GM19463 (cell line): ENCODE measurements around the gene FARS2.

Experiments used
- ATAC-seq: cut with Tn5 transposase; IDR thresholded peaks from one replicate; pipeline ENCODE4 v1.9.1; 2021; ENCODE audit warnings: mild to moderate bottlenecking, moderate library complexity; ENCODE audit not compliant: unreplicated experiment

The FARS2 gene

DNA sequence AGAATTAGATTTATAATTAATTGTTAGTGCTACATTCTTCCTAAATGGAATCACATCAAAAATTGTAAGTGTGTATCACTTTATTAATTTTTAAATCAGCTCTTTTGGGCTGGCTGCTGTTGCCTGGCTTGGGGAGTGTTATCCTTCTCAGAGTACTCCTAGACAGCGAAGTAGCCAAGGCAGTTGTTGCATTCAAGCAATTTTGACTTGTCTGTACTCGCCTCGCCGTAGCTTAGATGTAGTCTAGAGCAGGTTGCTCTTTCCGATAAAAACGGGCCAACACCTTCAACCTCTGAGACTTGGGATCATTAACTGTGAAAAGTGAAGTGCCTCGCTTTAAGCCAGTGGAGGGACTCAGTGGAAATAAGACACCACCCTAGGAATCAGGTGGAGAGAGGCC lies 151.3 kb downstream of the FARS2 start:
- ATAC-seq, result no peak

- no peak for ATAC-seq
Measured at GRCh38 chr6:5416250-5416649, 154.9 kb downstream of the FARS2 start.

DNA sequence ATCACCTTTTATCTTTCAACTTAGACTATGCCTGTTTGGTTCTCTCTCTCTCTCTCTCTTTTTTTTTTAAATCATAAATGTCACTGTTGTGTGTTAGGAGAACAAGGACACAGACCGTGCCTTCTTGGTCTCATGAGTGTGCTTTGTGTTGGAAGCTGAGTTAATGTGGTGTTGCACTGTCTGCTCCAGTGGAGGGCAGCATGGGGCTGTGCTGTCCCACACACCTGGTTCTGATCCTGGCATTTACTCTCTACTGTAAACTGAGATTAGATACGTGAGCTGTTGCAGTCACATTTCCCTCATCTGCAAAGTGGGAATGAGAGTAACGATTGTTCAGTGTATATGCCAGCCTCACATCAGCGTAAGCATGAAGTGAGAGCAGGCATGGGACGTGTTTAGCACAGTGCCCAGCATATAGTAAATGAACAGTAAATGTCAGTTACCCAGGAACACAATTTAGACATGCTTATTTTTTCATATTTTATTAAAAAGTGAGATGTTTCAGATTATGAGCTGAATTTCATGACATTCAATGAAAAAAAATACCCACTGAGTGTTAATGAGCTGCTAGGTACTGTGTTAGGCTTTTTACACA lies 161.1 kb downstream of the FARS2 start:
- no peak for ATAC-seq

GRCh38 chr6:5423251-5423650 lies 161.9 kb downstream of the FARS2 start:
- no peak for ATAC-seq

DNA sequence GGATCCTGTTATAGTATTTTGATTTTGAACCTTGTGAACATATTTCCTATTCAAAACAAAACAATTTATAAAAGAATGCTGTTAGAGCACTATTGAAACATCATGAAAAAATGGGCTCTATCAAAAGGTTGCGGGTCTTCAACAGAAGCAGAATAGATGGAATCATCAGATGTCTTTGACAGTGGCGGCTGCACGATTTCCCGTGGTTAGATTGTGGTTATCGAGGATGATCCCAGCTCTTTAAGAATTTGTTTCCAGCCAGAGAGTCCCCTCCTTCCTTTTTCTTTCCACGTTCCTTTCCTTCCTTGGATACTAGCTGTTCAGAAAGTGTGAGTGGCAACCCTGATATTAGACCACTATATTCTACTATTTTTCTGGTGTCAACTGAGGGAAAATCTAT lies 163.4 kb downstream of the FARS2 start:
- no peak for ATAC-seq

- no peak for ATAC-seq
Measured at GRCh38 chr6:5425267-5425666, 164.0 kb downstream of the FARS2 start.

DNA sequence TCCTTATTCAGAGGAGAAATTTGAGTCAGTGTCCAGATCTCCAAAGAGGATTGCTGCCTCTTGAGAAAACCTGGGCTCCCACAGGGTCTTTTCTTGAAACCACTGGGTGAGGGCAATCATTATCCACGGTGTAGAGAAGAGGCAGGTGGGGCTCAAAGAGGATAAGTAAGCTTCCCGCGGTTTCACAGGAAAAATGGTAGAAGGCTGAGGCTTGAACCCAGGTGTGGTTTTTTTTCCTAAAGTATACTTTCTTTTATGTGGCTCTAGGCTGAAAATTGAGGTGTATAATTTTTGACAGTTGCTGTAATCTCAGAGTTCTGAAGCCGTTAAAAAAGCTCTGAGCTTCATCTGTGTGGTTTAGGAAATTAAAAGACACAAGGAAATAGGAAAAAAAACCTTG lies 164.5 kb downstream of the FARS2 start:
- no peak for ATAC-seq

GRCh38 chr6:5427586-5427985 lies 166.3 kb downstream of the FARS2 start:
- ATAC-seq, result no peak

DNA sequence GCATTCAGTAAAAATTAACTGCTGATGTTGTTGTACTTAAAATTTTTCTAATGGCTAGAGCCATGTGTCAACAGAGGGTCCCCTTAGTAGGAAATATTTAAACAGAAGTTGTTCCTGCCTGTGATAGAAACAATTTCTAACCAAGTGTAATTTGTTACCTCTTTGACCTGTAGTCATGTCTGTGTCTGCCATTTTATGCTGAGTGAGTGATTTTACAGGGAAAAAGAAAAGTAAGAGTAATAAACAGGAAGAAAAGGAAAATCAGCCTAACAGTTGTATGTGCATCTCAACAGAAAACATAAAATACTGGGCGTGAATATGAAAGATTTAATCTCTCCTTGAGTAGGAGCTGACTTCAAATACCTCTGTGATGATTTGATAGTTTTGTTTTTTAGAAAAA lies 172.0 kb downstream of the FARS2 start:
- no peak for ATAC-seq

GRCh38 chr6:5435449-5435848 lies 174.1 kb downstream of the FARS2 start:
- ATAC-seq, result no peak

DNA sequence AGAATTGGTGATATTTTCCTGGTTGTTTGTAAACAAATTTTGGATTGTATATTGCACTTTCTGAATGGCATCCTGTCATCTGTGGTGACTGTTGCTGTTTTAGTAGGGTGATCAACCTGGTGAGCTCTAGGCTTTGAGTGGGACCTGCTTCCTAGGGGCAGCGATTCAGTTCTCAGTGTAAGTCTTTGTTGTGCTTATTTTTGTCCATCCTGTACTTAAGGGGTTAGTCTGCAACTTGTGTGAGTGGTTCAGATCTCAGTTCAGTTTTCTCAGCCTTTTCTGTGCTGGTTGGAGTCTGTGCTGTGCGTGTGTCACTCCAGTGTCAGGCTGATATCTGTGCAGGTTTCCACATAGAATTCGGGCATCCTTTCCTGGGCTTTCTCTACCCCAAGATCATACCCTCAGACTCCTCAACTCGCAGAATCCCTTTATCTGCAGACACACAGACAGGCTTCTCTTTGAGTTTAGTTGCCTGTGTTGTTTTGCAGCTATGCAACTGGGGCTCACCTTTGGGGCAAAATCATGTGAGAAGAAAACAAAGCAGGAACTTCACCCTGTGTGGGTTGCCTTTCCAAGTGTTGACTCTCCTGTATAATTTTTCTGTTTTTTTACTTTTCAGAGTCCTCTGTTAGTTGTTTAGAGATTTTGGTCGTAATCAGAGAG lies 177.7 kb downstream of the FARS2 start:
- no peak for ATAC-seq

DNA sequence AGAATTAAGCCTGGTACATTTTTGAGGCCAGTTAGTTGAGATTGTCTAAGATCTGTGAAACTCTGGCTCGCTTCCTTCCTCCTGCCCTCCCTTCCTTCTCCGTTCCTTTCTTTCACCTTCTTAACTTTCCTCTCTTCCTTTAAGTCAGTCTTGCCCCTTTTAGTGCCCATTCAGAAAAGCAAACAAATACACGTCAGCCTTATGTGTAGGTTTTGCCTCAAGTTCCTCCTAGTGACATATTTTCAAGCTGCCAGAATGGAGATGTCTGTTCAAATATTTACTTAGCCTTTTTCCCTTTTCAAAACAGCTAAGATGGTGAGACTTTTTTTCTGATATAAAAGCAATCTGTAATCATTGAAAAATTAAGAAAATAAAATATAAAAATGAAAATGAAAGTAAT lies 178.4 kb downstream of the FARS2 start:
- ATAC-seq, result no peak

DNA sequence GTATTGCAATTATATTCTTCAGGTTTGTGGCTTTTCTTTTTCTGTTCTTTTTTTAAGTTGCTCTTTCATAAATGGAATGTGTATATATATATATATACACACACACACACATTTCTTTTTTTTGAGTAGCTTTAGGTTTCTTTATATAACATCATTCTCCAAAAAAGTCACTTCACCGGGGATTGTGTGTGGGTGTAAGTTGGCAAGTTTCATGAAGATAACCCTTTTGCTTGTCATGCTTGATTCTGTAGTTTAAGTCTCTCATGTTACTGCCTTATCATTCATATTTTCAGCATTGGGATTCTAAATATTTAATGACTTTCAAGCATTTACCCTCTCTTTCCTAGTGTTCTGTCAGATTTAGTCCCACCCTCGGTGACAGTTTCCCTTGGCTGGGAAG lies 181.0 kb downstream of the FARS2 start:
- no peak for ATAC-seq

GRCh38 chr6:5442916-5443315 lies 181.6 kb downstream of the FARS2 start:
- no peak for ATAC-seq

- no peak for ATAC-seq
Measured at GRCh38 chr6:5443491-5443890, 182.2 kb downstream of the FARS2 start.

GRCh38 chr6:5446362-5447075 lies 185.2 kb downstream of the FARS2 start:
- no peak for ATAC-seq

- no peak for ATAC-seq
Measured at GRCh38 chr6:5447921-5448320, 186.6 kb downstream of the FARS2 start.

DNA sequence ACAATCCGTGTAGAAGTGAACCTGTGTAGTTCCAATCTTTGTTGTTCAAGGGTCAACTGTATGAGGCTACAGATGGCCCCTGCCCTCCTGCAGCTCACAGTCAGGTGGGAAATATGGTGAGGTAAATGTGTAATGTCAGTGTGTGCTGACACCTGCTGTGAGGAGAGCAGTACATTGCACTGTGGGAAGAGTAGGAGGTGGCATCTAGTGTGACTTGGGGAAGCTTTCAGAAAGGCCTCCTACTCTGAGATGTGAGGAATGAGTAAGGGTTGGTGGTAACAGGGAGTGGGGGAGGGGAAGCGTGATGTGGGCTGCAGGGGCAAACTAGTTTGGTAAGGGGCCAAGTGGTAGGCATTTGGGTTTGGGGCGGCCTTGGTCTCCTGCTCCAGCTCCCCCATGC lies 188.8 kb downstream of the FARS2 start:
- no peak for ATAC-seq

DNA sequence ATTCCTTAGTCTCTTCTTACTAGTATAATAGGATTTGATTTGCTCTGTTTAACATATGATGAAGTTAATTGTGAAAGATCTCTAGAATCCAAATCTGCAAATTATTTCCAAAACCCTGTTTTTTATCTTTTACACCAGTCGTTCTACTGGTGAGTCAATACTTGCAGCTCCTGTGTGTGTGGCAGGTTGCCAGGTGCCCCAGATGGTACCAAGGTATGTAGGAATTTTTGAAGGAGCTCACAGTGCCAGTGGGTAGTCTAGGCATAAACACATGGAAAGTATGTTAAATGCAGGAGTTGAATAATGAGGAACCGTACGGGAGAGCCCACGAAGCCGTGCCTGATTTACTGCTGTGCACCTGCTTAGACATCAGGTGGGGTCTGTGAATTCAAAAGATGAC lies 192.2 kb downstream of the FARS2 start:
- no peak for ATAC-seq

DNA sequence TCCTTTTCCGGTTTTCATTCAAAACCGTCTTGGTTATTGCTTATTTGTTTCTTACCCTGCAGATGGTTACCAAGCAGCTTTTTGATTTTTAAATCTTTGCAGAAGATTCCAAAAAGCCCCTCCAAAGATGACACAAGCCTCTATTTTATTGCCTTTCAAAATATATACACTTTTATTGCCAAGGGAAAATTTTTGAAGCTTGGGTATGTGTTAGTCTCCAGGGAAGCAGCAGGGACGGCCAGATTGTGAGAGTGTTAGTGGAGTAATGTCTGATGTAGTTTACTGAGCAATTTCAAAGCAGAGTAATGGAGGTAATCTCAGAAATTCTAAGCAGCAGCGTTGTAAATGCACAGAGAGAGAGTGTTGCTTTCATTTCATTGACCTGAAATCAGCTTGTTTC lies 193.8 kb downstream of the FARS2 start:
- ATAC-seq, result no peak

DNA sequence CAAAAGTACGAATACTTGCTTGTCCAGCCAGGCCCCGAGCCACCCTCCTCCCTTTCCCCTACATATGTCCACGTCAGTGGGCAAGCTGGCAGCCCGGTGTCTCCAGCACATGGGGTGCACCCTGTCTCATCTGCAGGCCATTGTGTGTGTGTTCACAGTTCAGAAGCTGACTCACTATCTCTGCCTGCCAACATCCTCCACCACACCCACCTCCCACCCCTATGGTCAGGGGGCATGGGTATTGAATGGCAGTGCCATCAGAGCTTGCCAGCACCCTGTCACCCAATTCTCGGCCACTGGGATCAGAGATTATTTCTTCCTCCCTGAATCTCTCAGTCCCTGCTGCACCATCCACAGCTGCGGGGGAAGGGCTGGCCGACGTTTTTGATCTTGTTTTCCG lies 195.7 kb downstream of the FARS2 start:
- no peak for ATAC-seq

DNA sequence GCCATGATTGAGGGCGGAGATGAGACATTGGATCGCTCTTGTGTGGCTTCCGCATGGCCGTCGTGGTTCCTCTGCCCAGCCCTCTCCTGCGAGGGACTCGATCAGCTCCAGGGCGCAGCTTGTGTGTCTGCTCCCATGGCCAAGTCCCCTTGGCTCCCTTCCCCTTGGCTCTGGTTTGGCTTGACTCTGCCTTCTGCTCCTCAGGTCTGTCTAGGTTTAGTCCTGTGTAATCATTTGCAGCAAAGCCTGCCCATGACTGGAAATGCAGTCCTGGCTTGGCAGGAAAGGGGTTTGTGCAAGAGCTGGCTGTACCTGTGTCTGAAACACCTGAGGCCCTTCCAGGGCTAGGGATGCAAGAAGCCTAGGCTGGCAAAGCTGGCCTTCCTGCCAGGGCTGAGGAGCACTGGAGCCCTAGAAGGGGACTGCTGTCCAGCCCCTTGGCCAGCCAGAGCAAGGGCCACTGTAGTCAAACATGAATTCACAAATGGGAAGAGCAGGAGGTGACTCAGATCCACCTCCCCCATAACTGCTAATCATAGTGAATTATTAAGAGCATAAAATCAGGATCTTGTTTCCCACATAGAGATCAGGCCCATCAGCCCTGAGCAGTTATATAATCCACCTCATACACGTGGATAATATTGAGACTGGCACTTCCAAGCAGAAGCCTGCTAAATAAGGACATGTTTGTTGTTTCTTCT lies 196.8 kb downstream of the FARS2 start:
- no peak for ATAC-seq
